K562 (cell line): Measurements from ENCODE around the gene NF2. TPM values are rescaled to one million over a fixed set of nuclear protein-coding genes. Genes with fewer than 3 reads are reported as not detected.

ENCODE experiments used
- ATAC-seq: fragments of 200-7000 bp; cut with Tn5 transposase; 3 replicates; pipeline ENCODE4 v1.9.1; 2020; ENCODE audit warnings: moderate library complexity
- BruUV-seq: library from RNA; stranded (reverse); fragments of 400-500 nt; replicated peaks from 2 replicates; lab custom pipeline; 2021; lab: Mats Ljungman, UMichigan
- CTCF ChIA-PET: fragments of 300-600 bp; formaldehyde crosslinking; extraction: SDS; loops from one replicate; lab custom pipeline; 2021; ENCODE audit warnings: low intra/inter-chr PET ratio; lab: Yijun Ruan, JAX
- POLR2A ChIA-PET: fragments of 300-600, 350-650 bp; sonication (Branson Sonifier 250); formaldehyde crosslinking; extraction: SDS; loops from one replicate; lab custom pipeline; 2021; ENCODE audit warnings: antibody characterized with exemption, inconsistent platforms; lab: Yijun Ruan, JAX
- DNase-seq, 4 experiments: peaks; one replicate each; pipeline versions ENCODE4 v3.0.0 to v3.0.0-alpha.2; 2011 to 2018; ENCODE audit warnings: low spot score in 3 of 4, mixed read lengths in 3 of 4; ENCODE audit errors: extremely low read depth in 1 of 4
- FAIRE-seq: peaks from 2 replicates; lab custom pipeline; 2011; peaks lifted over from hg19 to GRCh38; lab: Jason Lieb, UNC
- H2AFZ ChIP-seq: 2 replicates; pipeline ENCODE4 v1.6.0; 2011; ENCODE audit warnings: low read depth, low read length, control low read depth, inconsistent platforms
- H3K27ac ChIP-seq: fragments of 200-600 bp; 3 replicates; pipeline ENCODE4 v1.8.0; 2011; ENCODE audit warnings: low read depth, mild to moderate bottlenecking, control low read depth, inconsistent platforms, low read length, moderate library complexity, mixed read lengths; ENCODE audit errors: extremely low read depth
- H3K27me3 ChIP-seq, 2 experiments: fragments of 300-600 bp in 1 of 2; 2 replicates in 1 of 2; 3 replicates in 1 of 2; pipeline versions ENCODE4 v1.6.0 to v1.8.0; 2011; ENCODE audit warnings: inconsistent platforms in 2 of 2, low read length in 2 of 2, mild to moderate bottlenecking in 1 of 2, mixed read lengths in 1 of 2, moderate library complexity in 1 of 2; ENCODE audit not compliant: control insufficient read depth in 2 of 2, insufficient read depth in 2 of 2
- H3K36me3 ChIP-seq: fragments of 300-600 bp; 3 replicates; pipeline ENCODE4 v1.8.0; 2011; ENCODE audit warnings: mild to moderate bottlenecking, low read length, inconsistent platforms; ENCODE audit not compliant: control insufficient read depth, insufficient read depth
- H3K4me1 ChIP-seq, 2 experiments: fragments of 200-600 bp in 1 of 2; replicated peaks in 1 of 2; 2 replicates in 1 of 2; 3 replicates in 1 of 2; pipeline versions ENCODE4 v1.5.1 to v1.8.0; 2011; ENCODE audit warnings: inconsistent platforms in 2 of 2, low read length in 2 of 2, mild to moderate bottlenecking in 1 of 2, mixed read lengths in 1 of 2, moderate library complexity in 1 of 2; ENCODE audit not compliant: control insufficient read depth in 2 of 2, insufficient read depth in 2 of 2
- H3K4me2 ChIP-seq: 2 replicates; pipeline ENCODE4 v1.6.1; 2011; ENCODE audit warnings: low read length, control low read depth, inconsistent platforms, mixed read lengths; ENCODE audit not compliant: insufficient read depth
- H3K4me3 ChIP-seq: fragments of 200-600 bp; sonication (generic), shearing (Covaris generic); 2 replicates; pipeline ENCODE4 v1.5.1; 2016; ENCODE audit warnings: control low read depth, inconsistent platforms
- H3K79me2 ChIP-seq: fragments of 200-600 bp; 3 replicates; pipeline ENCODE4 v1.8.0; 2011; ENCODE audit warnings: low read length, inconsistent platforms; ENCODE audit not compliant: control insufficient read depth, insufficient read depth
- H3K9ac ChIP-seq, 2 experiments: 2 replicates each; pipeline versions ENCODE4 v1.6.0 to v1.6.1; 2011; ENCODE audit warnings: low read depth in 2 of 2, low read length in 2 of 2, control low read depth in 1 of 2, inconsistent platforms in 1 of 2, mild to moderate bottlenecking in 1 of 2, mixed read lengths in 1 of 2; ENCODE audit not compliant: insufficient read depth in 1 of 2
- H3K9me1 ChIP-seq: one replicate; pipeline ENCODE4 v1.6.0; 2011; ENCODE audit warnings: inconsistent platforms, mild to moderate bottlenecking, low read length, moderate library complexity; ENCODE audit not compliant: control insufficient read depth, insufficient read depth
- H3K9me3 ChIP-seq: replicated peaks from 2 replicates; pipeline ENCODE4 v1.5.1; 2011; ENCODE audit warnings: low read depth, low read length, inconsistent platforms; ENCODE audit not compliant: control insufficient read depth, insufficient read depth
- H4K20me1 ChIP-seq: replicated peaks from 2 replicates; pipeline ENCODE4 v1.6.1; 2011; ENCODE audit warnings: low read length, inconsistent platforms, mixed read lengths; ENCODE audit not compliant: control insufficient read depth, insufficient read depth
- HDAC2 ChIP-seq: fragments of 450-650 bp; IDR thresholded peaks from 2 replicates; pipeline ENCODE4 v1.6.1; 2016; ENCODE audit warnings: mild to moderate bottlenecking
- HDAC8 ChIP-seq: fragments of 450-650 bp; IDR thresholded peaks from 2 replicates; pipeline ENCODE4 v1.6.1; 2016; ENCODE audit warnings: mild to moderate bottlenecking, missing genetic modification characterization, moderate library complexity, missing compliant biosample characterization
- HNRNPLL ChIP-seq: fragments of 200-400 bp; formaldehyde crosslinking; IDR thresholded peaks from 2 replicates; pipeline ENCODE4 v1.6.1; 2017; ENCODE audit warnings: low read length, low read depth, mild to moderate bottlenecking; ENCODE audit not compliant: poor library complexity, severe bottlenecking
- MTA2 ChIP-seq: fragments of 450-650 bp; IDR thresholded peaks from 2 replicates; pipeline ENCODE4 v1.6.1; 2016; ENCODE audit warnings: low read depth
- PHB2 ChIP-seq: fragments of 450-650 bp; IDR thresholded peaks from 2 replicates; pipeline ENCODE4 v1.6.1; 2017; ENCODE audit warnings: low read depth
- POLR2G ChIP-seq: fragments of 200-400 bp; formaldehyde crosslinking; IDR thresholded peaks from 2 replicates; pipeline ENCODE4 v1.6.1; 2017; ENCODE audit warnings: low read depth, mild to moderate bottlenecking, antibody characterized with exemption, low read length, moderate library complexity
- RBM15 ChIP-seq: fragments of 200-400 bp; formaldehyde crosslinking; IDR thresholded peaks from 2 replicates; pipeline ENCODE4 v1.6.1; 2018; ENCODE audit warnings: mild to moderate bottlenecking, low read length, moderate library complexity; ENCODE audit not compliant: insufficient read depth
- SFPQ ChIP-seq: fragments of 200-400 bp; formaldehyde crosslinking; IDR thresholded peaks from 2 replicates; pipeline ENCODE4 v1.6.1; 2017; ENCODE audit warnings: mild to moderate bottlenecking, low read depth, low read length, moderate library complexity
- SIN3A ChIP-seq, 2 experiments: fragments of 150-350 bp in 1 of 2; IDR thresholded peaks; 2 replicates each; pipeline ENCODE4 v1.6.1; 2011 to 2016; ENCODE audit warnings: borderline replicate concordance in 2 of 2, low read depth in 2 of 2, low read length in 2 of 2, mild to moderate bottlenecking in 2 of 2, moderate library complexity in 2 of 2; ENCODE audit not compliant: control insufficient read depth in 1 of 2
- SNRNP70 ChIP-seq: fragments of 200-400 bp; formaldehyde crosslinking; optimal IDR thresholded peaks from 2 replicates; pipeline ENCODE3; 2017; ENCODE audit warnings: low read depth, low read length
- ZBTB5 ChIP-seq: fragments of 450-650 bp; IDR thresholded peaks from 2 replicates; pipeline ENCODE4 v1.6.1; 2017; ENCODE audit warnings: antibody characterized with exemption
- ZNF124 ChIP-seq: sonication (generic); formaldehyde crosslinking; IDR thresholded peaks from 2 replicates; pipeline ENCODE4 v1.8.1; 2022; ENCODE audit warnings: missing genetic modification reagents
- ZNF133 ChIP-seq: fragments of 250-450 bp; sonication (Bioruptor Pico); IDR thresholded peaks from 2 replicates; pipeline ENCODE4 v1.4.0; 2020; ENCODE audit warnings: mild to moderate bottlenecking
- ZNF134 ChIP-seq: fragments of 250-450 bp; sonication (Bioruptor Pico); conservative IDR thresholded peaks from 2 replicates; pipeline ENCODE4 v1.4.0; 2020
- ZNF280A ChIP-seq: fragments of 450-650 bp; IDR thresholded peaks from 2 replicates; pipeline ENCODE4 v1.6.1; 2018; ENCODE audit warnings: mild to moderate bottlenecking, low read depth; ENCODE audit not compliant: partially characterized antibody
- WGBS: fragments of 100-300 bp; shearing (Covaris generic); methylation state at CpG from one replicate; pipeline ENCODE4 v1.1.6; 2016; ENCODE audit warnings: low coverage, mixed read lengths; ENCODE audit not compliant: insufficient coverage; ENCODE audit errors: missing lambda C conversion rate; 5-methylcytosine and 5-hydroxymethylcytosine counted together
- in situ Hi-C: fragments of 300-500 bp; cut with MboI; formaldehyde crosslinking; loops from 4 replicates; pipeline ENCODE4 v1.15.0; 2018; ENCODE audit warnings: inconsistent platforms, mixed read lengths
- intact Hi-C: fragments of 100-400 bp; cut with micrococcal nuclease; formaldehyde crosslinking; loops from 2 replicates; pipeline ENCODE4 v1.14.2; 2022
- polyA plus RNA-seq, 8 experiments: library from polyadenylated mRNA; depleted of rRNA in 4 of 8; stranded (reverse) in 5 of 8; unstranded in 3 of 8; fragments of >200 nt; fragmentation: Nextera tagmentation in 2 of 8; fragmentation: Illumina TruSeq in 1 of 8; extraction: Ambion mirVana in 2 of 8; extraction: Trizol in 1 of 8; gene quantifications; 2 replicates each; pipeline versions ENCODE4 v1.2.1 to v1.2.3, GENCODE V29; 2011 to 2014; ENCODE audit warnings: inconsistent platforms in 1 of 8, missing spikeins in 1 of 8
- total RNA-seq, 7 experiments: library from RNA; depleted of rRNA in 6 of 7; stranded (reverse); fragments of >200 nt in 6 of 7; fragmentation: Illumina TruSeq in 2 of 7; extraction: Trizol in 2 of 7; gene quantifications; 2 replicates each; pipeline versions ENCODE4 v1.2.1 to v1.2.3, GENCODE V29; 2011 to 2021; ENCODE audit warnings: low replicate concordance in 1 of 7

The NF2 gene
- total and polyA plus RNA-seq, 9 of the 15 experiments (the other 6 are each of a cell fraction or from before 2014, with no cell fraction given), result 2.2 to 32.5 (median 15.2) TPM

GRCh38 chr22:29733362-29734201, 130.1 kb downstream of the NF2 start:
- ATAC-seq (peak; percentile 64), DNase-seq (peak in 2 of 4 experiments; percentile 43 to 53), FAIRE-seq (no peak)
- 29% methylated on average over 9 of the region's 19 CpGs for WGBS
- H3K4me1 ChIP-seq, result peaks cover 5 to 34% of the 10 kb centered on the region in 2 experiments; a peak in 4 of 5 replicates
- BruUV-seq, result no TSS peak
- no peak overlapping the region for H2AFZ ChIP-seq
- H4K20me1 ChIP-seq, result no peaks in the 10 kb centered on the region
- no peak overlapping the region for H3K27ac ChIP-seq
- no peaks in the 10 kb centered on the region for H3K9me1 ChIP-seq
- peak overlapping the region in 1 of 2 experiments; percentile 78; a peak in 2 of 4 replicates for H3K9ac ChIP-seq
- no peak overlapping the region for H3K4me3 ChIP-seq
- no peak overlapping the region; the same call in 1 of the 2 replicates for H3K4me2 ChIP-seq
- no peaks in the 10 kb centered on the region for H3K9me3 ChIP-seq
- H3K36me3 ChIP-seq, result no peaks in the 10 kb centered on the region
- POLR2A ChIA-PET, result interaction anchor here (0.6 to 0.9 kb wide), 4 partner anchors 12 to 284 kb away, joined by 4 read pairs; no protein-coding TSS in a partner anchor
- in situ Hi-C loops (no loop called here), intact Hi-C loops (no loop called here)
- CTCF ChIA-PET, result no interaction called here
- H3K79me2 ChIP-seq, result no peaks in the 10 kb centered on the region
- H3K27me3 ChIP-seq, result no peaks in the 10 kb centered on the region
- TF ChIP-seq ZNF124 (CRISPR knock-in tag) (no peak), RBM15 (no peak), SIN3A (IDR thresholded peaks at IDR 0.05; ENCODE audit: borderline replicate concordance in 2 of 2, control insufficient read depth in 1 of 2, low read depth in 2 of 2, low read length in 2 of 2) (no peak), SNRNP70 (no peak), HDAC2 (no peak), ZNF133 (CRISPR knock-in tag) (no peak), ZBTB5 (no peak), SFPQ (no peak), POLR2G (no peak), PHB2 (no peak), ZNF134 (CRISPR knock-in tag) (no peak), HDAC8 (tag) (no peak), MTA2 (peak; percentile 29; the same call in 1 of the 2 replicates), HNRNPLL (no peak), ZNF280A (no peak)
